HG03280 (cell line): ENCODE measurements around the gene GCSAM.

ENCODE experiments used
- ATAC-seq: cut with Tn5 transposase; IDR thresholded peaks from one replicate; pipeline ENCODE4 v1.9.1; 2021; ENCODE audit warnings: mild to moderate bottlenecking, moderate library complexity; ENCODE audit not compliant: unreplicated experiment

GCSAM gene

GRCh38 chr3:112132975-112133448 lies at the start of gene GCSAM:
GCSAM (minus strand) TSS chr3:112133248; CDS start chr3:112133120, 128 bp downstream.
- peak; percentile 60 for ATAC-seq

- ATAC-seq = no peak
These were observed 42.6 kb upstream of the GCSAM start for GRCh38 chr3:112175646-112176045.

- ATAC-seq = no peak
These were observed 42.0 kb upstream of the GCSAM start for GRCh38 chr3:112175037-112175436.

- no peak for ATAC-seq
These were observed 38.1 kb upstream of the GCSAM start for GRCh38 chr3:112171144-112171543.

GRCh38 chr3:112170046-112170445 lies 37.0 kb upstream of the GCSAM start:
- no peak for ATAC-seq

GRCh38 chr3:112167758-112168157 lies 34.7 kb upstream of the GCSAM start:
- no peak for ATAC-seq

GRCh38 chr3:112149136-112149535 lies 16.1 kb upstream of the GCSAM start:
- ATAC-seq = no peak

GRCh38 chr3:112143689-112144088 lies 10.6 kb upstream of the GCSAM start:
- no peak for ATAC-seq

GRCh38 chr3:112143251-112143650 lies 10.2 kb upstream of the GCSAM start:
- ATAC-seq = no peak

- no peak for ATAC-seq
These were observed 8.2 kb upstream of the GCSAM start for GRCh38 chr3:112141293-112141692.

- no peak for ATAC-seq
These were observed 7.5 kb upstream of the GCSAM start for GRCh38 chr3:112140584-112140983.

GRCh38 chr3:112138219-112138969 lies 5.3 kb upstream of the GCSAM start:
- no peak for ATAC-seq

- no peak for ATAC-seq
These were observed 4.7 kb upstream of the GCSAM start for GRCh38 chr3:112137781-112138180.

GRCh38 chr3:112136959-112137693 lies 4.1 kb upstream of the GCSAM start:
- peak; percentile 31 for ATAC-seq

GRCh38 chr3:112136046-112136445 lies 3.0 kb upstream of the GCSAM start:
- ATAC-seq = no peak

- ATAC-seq = no peak
These were observed 1.5 kb upstream of the GCSAM start for GRCh38 chr3:112134335-112135124.

GRCh38 chr3:112133626-112134334 lies 732 bp upstream of the GCSAM start:
- ATAC-seq = no peak

- ATAC-seq = no peak
These were observed 494 bp downstream of the GCSAM start for GRCh38 chr3:112132554-112132953.

- ATAC-seq = no peak
These were observed 960 bp downstream of the GCSAM start for GRCh38 chr3:112132088-112132487.

- ATAC-seq = no peak
These were observed 1.9 kb downstream of the GCSAM start for GRCh38 chr3:112131111-112131510.

GRCh38 chr3:112130638-112130993 lies 2.4 kb downstream of the GCSAM start:
- ATAC-seq = no peak
